ENCODE measurements around the gene RAB29.
A peak's percentile ranks its signal among the peaks of the same experiment; 100 is the strongest.

RAB29 gene

DNA sequence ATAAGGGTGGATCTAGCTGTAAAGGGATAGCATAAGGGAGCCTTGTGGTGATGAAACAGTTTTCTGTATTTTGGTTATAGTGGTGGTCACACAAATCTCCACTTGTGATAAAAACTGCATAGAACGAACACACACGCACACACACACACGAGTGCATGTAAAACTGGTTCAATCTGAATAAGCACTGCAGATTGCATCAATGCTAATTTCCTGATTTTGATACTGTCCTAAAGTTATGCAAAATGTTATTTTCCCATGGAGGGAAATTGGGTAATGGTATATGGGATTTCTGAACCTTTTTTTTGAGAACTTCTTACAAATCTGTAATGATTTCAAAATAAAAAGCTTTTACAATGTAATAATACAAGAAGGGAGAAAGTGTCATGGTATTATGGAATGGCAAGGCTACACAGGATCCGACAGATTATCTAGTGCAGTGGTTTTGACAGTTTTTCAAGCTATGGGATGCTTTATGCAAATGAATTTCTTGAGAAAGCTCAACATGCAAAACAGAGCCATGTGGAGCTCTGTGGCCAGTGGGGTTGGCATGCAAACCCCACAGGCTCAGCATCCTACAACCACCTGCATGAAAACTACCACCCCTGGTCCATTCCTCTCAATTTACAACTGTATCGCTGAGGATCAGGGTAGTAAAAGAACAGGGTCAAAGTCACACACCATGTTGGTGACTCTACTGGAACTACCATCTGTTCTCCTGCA, 18.9 kb upstream of the RAB29 start:
- no peak for DNase-seq

GRCh38 chr1:205792961-205793673, 17.8 kb upstream of the RAB29 start:
- no peak for DNase-seq

DNA sequence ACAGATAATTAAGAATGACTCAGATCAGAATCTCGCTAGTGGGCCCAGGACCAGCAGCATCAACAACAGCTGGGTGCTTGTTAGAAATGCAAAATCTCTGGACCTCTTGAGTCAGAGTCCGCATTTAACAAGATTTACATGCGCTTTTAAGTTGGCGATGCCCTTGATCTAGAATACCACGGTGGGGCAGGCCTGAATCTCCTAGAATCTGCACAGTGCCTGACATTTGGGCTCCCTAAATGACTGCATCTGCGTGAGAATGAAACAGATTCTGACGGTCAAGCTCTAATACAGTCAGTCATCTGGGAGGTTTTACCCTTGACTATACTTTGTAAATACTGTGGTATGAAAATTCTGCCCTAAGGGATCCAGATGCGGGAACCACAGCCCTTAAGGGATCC, 17.2 kb upstream of the RAB29 start:
- no peak for DNase-seq

DNA sequence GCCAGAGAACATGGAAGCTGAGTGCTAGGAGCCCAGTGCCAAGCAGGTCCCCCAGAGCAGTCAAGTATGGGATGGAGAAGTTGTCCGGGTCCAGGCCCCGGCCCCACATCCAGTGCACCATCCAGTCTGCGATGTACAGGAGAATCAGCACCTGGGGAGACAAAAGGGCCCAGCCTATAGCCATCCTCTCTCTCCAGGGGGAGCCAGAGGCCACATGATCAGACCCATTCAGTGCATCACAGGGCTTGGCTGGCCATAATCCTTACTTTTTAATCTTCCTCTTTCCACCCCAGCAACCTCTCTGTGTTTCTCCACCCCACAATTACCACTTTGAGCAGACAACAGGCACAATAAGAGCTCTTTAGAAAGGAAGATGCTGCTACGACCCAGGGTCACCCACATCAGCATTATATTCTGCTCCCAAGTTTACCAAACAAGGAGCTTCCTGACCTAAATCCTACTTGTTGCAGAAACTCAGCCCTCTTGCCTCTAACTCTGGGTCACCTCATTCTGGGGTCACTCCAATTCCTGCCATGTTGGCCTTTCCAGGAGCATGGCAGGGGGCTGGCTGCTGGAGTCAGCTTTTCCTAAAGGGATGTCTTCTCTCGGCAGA, 16.4 kb upstream of the RAB29 start:
- peak; percentile 85 for DNase-seq

DNA sequence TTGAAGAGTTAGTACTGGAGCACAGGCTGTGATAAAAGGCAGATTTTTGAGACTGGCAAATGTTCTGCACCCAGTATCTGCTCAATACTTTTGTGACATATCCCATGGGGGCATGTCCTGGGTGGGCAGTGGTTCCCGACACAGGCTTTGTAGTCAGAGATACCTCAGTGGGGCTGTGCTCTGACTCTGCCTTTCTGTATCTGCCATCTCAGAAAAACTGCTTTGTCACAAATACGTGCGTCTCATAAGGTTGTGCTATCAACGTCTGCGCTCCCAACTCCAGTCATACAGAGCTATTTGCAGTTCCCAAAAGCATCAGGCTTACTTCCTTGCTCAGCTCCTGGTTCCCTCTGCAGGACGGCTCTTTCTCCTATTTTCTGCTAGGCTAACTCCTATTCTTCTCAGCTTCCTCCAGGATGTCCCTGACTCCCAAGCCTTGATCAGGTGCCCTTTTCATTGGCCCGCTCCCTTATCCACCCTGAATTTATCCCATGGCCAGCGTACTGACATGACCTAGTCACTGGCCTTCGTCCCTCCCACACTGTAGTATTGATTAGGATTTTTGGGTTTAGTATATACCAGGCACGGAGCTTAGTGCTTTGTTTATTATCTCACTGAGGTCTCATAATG, 12.1 kb upstream of the RAB29 start:
- DNase-seq, result no peak

- DNase-seq, result no peak
Measured at GRCh38 chr1:205786601-205787000, 11.3 kb upstream of the RAB29 start.

GRCh38 chr1:205785446-205785845, 10.2 kb upstream of the RAB29 start:
- no peak for DNase-seq

GRCh38 chr1:205783904-205784303, 8.6 kb upstream of the RAB29 start:
- no peak for DNase-seq

GRCh38 chr1:205783433-205783795, 8.1 kb upstream of the RAB29 start:
- no peak for DNase-seq

DNA sequence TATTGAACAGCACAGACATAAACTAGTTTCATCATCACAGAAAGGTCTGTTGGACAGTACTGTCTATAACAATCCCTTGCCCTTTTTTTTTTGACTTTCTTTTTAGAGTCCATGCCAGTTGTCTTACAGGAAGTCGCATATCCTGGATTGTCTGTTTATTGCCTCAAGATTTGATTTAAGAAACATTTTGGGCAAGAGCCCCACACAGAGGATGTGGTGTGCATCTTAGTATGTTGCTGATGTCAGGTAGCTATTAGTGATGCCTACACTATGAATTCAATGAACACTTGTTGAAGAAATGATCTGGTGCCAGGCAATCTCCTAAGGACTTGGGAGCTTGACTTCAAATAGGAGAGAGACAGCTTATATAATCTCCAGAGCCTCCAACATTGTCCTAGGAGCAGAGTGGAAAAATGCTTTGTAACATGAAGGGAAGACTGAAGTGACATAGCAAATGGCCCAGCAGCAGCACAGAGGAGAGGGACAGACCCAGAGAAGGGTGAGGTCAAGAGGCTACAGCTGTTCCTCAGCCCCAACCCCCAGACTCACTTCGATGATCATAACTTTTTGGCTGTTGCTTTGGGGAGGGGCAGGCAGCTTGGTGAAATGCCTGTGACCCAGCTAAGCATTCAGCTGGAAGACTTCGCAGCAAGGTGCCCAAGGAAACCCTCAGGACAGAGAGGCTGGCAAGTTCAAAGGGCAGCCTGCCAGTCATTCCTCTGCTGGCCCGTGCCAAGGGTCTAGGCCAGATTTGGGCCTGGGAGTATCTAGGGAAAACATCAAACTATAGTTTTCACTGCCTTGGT, 7.5 kb upstream of the RAB29 start:
- DNase-seq, result no peak

DNA sequence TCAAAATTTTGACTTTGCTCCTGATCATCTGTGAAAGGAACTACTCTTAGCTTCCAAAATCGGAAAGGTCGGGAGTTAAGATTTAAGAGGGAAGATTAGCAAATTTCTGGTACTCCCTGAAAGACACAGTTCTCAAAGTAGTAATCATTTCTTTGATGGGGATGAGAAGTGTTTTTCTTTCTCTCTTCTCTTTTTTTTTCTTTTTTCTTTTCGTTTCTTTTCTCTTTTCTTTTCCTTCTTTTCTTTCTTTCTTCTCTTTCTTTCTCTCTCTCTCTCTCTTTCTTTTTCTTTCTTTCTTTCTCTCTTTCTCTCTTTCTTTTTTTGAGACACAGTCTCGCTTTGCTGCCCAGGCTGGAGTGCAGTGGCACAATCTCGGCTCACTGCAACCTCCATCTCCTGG, 5.1 kb upstream of the RAB29 start:
- no peak for DNase-seq

DNA sequence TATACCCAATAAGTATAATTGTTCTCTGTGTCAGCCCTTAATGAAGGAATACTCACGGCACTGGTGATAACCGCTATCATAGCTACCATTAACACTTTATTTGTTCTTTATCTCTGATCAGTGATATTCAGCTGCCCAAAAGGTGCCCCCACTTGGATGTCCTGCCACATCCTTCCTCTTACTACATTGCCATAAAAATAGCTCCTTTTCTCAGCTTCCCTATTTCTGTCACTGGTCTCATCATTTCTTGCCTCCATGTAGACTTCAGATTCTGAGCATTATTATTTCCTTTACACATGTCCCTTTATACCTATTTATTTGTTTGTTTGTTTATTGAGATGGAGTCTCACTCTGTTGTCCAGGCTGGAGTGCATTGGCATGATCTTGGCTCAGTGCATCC, 2.7 kb upstream of the RAB29 start:
- peak; percentile 75 for DNase-seq

- DNase-seq, result no peak
Measured at GRCh38 chr1:205775717-205776056, 405 bp upstream of the RAB29 start.

DNA sequence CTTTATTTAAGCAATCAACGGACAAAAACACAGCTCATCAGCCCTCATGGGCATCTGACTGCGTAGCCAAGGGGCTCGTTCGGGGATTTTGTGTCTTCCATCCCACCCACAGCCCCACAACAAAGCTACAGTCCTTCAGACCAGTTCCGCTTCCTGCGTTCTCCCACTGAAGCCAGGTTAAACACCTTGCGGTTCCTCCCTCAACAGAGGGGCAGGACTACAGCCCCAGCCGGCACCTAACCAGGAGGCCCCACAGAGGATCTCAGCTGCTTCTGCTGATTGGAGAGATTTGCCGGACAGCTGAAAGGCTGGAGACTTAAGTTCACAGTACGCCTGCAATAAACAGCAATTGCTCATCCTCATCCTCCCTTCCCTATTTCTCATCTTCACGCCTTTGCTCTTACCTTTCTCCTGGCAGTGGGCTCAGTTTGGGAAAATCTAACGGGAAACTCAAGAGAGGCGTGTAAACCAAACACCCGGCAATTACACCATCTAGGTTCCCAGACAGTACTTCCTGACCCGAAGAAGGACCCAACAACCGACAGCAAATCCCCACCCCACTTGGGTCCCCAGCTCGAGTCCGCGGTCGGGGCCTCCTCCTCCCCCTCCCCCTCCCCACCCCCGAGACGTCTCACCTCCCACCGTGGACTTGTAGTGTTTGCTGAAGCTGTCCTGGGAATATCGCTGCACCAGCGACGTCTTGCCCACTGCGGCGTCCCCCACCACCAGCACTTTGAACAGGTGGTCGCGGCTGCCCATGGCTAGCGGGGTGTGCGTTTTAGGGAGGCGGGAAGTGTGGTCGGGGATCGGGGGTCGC, 876 bp downstream of the RAB29 start:
- DNase-seq, result peak; percentile 21

- DNase-seq, result no peak
Measured at GRCh38 chr1:205772607-205773032, 2.7 kb downstream of the RAB29 start.

GRCh38 chr1:205770618-205771017, 4.7 kb downstream of the RAB29 start:
- no peak for DNase-seq

GRCh38 chr1:205769641-205770365, 5.5 kb downstream of the RAB29 start:
- DNase-seq, result no peak

DNA sequence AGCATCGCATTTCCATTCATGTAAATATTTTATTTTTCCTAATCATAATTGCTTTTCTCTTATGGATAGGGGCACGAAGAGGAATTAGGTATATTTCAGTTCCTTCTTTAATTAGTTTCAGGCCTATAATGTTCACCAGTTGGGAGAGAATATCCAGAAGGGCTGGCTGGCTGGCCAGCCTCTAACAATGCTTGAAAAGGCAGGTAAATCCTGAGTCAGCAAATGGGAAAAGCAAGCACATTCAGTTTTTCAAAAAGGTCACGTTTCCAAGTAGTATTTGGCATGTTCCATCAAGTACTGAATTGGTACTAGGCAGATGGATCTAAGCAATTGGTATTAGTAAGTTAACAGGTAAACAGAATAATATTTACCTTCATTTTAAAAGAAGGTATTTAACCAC, 8.0 kb downstream of the RAB29 start:
- no peak for DNase-seq

DNA sequence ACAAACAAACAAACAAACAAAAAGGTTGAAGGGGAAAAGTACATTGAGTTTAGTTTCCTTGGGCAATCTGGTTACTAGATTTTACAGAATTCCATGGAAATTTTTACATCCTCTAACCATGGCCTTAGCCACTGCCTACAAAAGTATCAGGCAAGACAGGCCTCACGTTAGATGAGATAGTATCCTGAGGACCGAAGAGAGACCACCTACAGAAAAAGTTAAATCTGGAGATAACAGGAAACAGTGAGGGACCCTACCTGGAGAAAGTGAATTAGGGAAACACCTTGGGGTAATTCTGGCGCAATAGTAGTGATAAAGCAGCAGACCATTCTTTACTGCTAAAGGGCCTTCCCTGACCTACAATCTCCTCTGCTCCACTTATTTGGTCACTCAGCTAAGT, 8.7 kb downstream of the RAB29 start:
- no peak for DNase-seq

DNA sequence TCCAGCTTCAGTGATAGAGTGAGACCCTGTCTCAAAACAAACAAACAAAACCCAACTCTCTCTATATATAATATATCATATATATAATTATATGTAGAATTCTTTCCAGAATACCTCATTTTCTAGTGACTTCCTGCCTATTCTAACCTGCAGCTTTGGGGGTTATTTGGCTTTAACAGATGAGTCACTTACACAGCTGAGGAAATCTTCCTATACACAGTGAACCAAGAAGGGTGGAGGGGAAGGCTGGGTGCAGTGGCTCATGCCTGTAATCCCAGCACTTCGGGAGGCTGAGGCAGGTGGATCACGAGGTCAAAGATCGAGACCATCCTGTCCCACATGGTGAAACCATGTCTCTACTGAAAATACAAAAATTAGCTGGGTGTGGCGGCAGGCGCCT, 9.2 kb downstream of the RAB29 start:
- DNase-seq, result no peak

GRCh38 chr1:205764578-205764977, 10.7 kb downstream of the RAB29 start:
- no peak for DNase-seq

DNA sequence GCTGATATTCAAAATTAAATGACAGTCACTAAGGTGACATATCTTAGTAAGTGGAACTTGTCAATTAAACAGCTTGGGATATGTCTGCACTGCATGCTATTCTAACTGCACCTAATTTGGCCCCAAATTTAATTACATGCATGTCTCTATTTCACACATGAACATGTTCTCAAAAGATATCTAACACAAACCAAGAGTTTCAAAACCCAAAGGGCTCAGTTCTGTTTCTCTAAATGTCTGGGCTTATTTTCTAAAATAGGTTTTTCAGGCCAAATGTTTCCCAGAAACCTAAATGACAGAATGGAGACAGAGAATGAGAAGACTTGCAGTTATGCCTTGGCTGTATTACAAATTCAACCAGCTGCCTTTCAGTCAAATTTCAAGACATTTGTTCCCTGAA, 11.3 kb downstream of the RAB29 start:
- no peak for DNase-seq

Measured in hematopoietic multipotent progenitor cell treated with erythropoietin and hydrocortisone succinate and interleukin-3 and kit ligand, for 4 days (in vitro differentiated cells).